DOHH2 (cell line): ENCODE results near the gene DKKL1.

Source experiments
- H3F3A ChIP-seq: fragments of 200-600 bp; sonication (generic), shearing (Covaris generic); 2 replicates; pipeline ENCODE4 v1.6.0; 2016; ENCODE audit warnings: antibody characterized with exemption, mild to moderate bottlenecking; ENCODE audit not compliant: control insufficient read depth, insufficient read depth
- H3K27ac ChIP-seq: fragments of 200-600 bp; sonication (generic); 2 replicates; pipeline ENCODE4 v1.5.1; 2014; ENCODE audit warnings: low read depth, mild to moderate bottlenecking, low read length, moderate library complexity
- H3K27me3 ChIP-seq: fragments of 200-600 bp; sonication (generic); 2 replicates; pipeline ENCODE4 v1.6.1; 2014; ENCODE audit warnings: mild to moderate bottlenecking, low read length, mixed read lengths; ENCODE audit not compliant: control insufficient read depth
- H3K36me3 ChIP-seq: fragments of 200-600 bp; sonication (generic); 2 replicates; pipeline ENCODE4 v1.6.1; 2014; ENCODE audit warnings: mild to moderate bottlenecking, low read length, moderate library complexity, mixed read lengths; ENCODE audit not compliant: control insufficient read depth
- H3K4me1 ChIP-seq: fragments of 200-600 bp; sonication (generic); 2 replicates; pipeline ENCODE4 v1.6.1; 2014; ENCODE audit warnings: mild to moderate bottlenecking, low read length, mixed read lengths; ENCODE audit not compliant: control insufficient read depth
- H3K4me2 ChIP-seq: fragments of 200-600 bp; sonication (generic); 2 replicates; pipeline ENCODE4 v1.6.0; 2014; ENCODE audit warnings: mild to moderate bottlenecking, low read length, moderate library complexity
- H3K4me3 ChIP-seq: fragments of 200-600 bp; sonication (generic); 2 replicates; pipeline ENCODE4 v1.5.1; 2014; ENCODE audit warnings: mild to moderate bottlenecking, low read length, mixed read lengths
- H3K79me2 ChIP-seq: fragments of 200-600 bp; sonication (generic); 2 replicates; pipeline ENCODE4 v1.6.1; 2014; ENCODE audit warnings: mild to moderate bottlenecking, low read length, mixed read lengths; ENCODE audit not compliant: control insufficient read depth
- H3K9me2 ChIP-seq: fragments of 200-600 bp; sonication (generic); replicated peaks from 2 replicates; pipeline ENCODE4 v1.6.1; 2014; ENCODE audit warnings: mild to moderate bottlenecking, low read length, mixed read lengths; ENCODE audit not compliant: control insufficient read depth
- H3K9me3 ChIP-seq: fragments of 200-600 bp; sonication (generic); 2 replicates; pipeline ENCODE4 v1.6.1; 2014; ENCODE audit warnings: antibody characterized with exemption, low read length, mixed read lengths; ENCODE audit not compliant: control insufficient read depth, insufficient read depth
- H4K20me1 ChIP-seq: fragments of 200-600 bp; sonication (generic); 2 replicates; pipeline ENCODE4 v1.6.0; 2014; ENCODE audit warnings: low read depth, mild to moderate bottlenecking, antibody characterized with exemption, low read length, moderate library complexity; ENCODE audit not compliant: control insufficient read depth, insufficient read depth
- EZH2phosphoT487 ChIP-seq: fragments of 200-600 bp; sonication (generic); IDR thresholded peaks from 2 replicates; pipeline ENCODE4 v1.6.1; 2017; ENCODE audit warnings: borderline replicate concordance, mild to moderate bottlenecking, antibody characterized with exemption, low read length, moderate library complexity, mixed read lengths
- TF ChIP-seq, protein P1 (sequence below): fragments of 200-600 bp; sonication (generic); IDR thresholded peaks from one replicate; pipeline ENCODE4 v1.5.1; 2014; ENCODE audit warnings: antibody characterized with exemption, mild to moderate bottlenecking, low read depth, low read length; ENCODE audit not compliant: poor library complexity, severe bottlenecking

Gene DKKL1

DNA sequence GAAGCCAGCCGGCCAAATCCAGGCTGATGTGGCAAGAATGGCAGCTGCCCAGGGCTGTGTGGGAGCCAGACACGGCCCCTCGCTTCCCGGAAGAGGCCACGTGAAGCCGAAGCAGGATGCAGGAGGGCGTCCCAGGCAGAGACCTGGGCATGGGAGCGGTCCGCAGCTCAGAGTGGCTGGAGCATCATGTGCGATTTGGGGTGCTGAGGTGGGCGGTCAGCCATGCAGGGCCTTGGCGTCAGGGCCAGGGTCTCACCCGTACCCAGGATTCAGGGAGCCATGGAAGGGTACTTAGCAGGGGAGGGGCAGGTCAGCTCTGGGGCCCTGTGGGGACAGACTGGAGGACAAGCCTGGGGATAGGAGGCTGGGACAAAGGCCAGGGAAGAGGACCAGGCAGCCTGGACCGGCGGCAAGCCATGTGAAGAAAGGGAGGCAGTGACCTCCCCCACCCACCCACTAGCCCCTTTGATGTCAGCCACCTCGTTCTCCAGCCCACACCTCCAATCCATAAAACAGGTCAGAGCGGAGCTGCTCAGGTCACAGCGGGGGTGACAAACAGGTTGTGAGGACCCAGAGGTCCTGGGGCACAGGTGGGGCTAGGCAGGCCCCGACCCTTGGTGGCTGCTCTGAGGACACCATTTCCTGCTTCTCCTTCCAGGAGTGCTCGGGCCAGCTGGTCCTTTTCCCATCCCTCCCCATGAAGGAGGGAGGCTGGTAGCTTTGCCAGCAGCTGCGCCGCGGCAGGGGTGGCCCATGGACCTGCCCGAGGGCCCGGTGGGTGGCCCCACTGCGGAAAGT lies 26.7 kb downstream of the DKKL1 start:
- no peaks in the 10 kb centered on the region for H3K79me2 ChIP-seq
- H3K4me3 ChIP-seq = peak overlapping the region; percentile 21
- H3K36me3 ChIP-seq = no peaks in the 10 kb centered on the region
- H3K27me3 ChIP-seq = no peaks in the 10 kb centered on the region
- H3K9me3 ChIP-seq = no peaks in the 10 kb centered on the region
- peaks cover 59% of the 10 kb centered on the region for H3K4me1 ChIP-seq
- peaks cover 9% of the 10 kb centered on the region for H3F3A ChIP-seq
- 0 out of 2 replicates have a peak overlapping the region, but pooled peaks have one; percentile 39 for H3K27ac ChIP-seq
- H4K20me1 ChIP-seq = no peaks in the 10 kb centered on the region
- TF ChIP-seq, protein P1, sequence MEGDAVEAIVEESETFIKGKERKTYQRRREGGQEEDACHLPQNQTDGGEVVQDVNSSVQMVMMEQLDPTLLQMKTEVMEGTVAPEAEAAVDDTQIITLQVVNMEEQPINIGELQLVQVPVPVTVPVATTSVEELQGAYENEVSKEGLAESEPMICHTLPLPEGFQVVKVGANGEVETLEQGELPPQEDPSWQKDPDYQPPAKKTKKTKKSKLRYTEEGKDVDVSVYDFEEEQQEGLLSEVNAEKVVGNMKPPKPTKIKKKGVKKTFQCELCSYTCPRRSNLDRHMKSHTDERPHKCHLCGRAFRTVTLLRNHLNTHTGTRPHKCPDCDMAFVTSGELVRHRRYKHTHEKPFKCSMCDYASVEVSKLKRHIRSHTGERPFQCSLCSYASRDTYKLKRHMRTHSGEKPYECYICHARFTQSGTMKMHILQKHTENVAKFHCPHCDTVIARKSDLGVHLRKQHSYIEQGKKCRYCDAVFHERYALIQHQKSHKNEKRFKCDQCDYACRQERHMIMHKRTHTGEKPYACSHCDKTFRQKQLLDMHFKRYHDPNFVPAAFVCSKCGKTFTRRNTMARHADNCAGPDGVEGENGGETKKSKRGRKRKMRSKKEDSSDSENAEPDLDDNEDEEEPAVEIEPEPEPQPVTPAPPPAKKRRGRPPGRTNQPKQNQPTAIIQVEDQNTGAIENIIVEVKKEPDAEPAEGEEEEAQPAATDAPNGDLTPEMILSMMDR = no peak
- TF ChIP-seq EZH2phosphoT487 = no peak
- H3K9me2 ChIP-seq = no peaks in the 10 kb centered on the region
- peak overlapping the region; percentile 57 for H3K4me2 ChIP-seq

DNA sequence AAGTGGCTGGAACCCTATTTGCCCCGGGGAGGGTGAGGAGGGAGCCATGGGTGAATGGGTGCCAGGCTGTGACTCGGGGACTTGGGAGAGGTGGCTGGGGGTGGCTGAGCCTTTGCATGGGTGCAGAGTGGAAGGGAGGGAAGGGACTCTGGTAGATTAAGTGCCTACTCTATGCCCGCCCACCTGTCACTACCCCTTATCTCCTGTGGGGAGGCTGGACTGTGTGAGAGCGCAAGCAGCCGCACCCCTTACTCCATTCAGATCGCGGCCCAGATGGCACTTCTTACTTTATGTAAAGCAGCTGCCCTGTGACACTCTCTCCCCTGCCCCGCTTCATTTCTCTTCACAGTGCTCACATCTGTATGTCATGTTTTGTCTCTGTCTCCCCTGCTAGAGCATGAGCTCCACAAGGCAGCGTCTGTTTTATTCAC lies 27.3 kb downstream of the DKKL1 start:
- Histone ChIP-seq H3K4me2 (peak overlapping the region; percentile 57), H4K20me1 (no peaks in the 10 kb centered on the region), H3K4me1 (peaks cover 59% of the 10 kb centered on the region), H3K79me2 (no peaks in the 10 kb centered on the region), H3K9me3 (no peaks in the 10 kb centered on the region), H3K27ac (peak overlapping the region; percentile 39), H3K4me3 (peak overlapping the region; percentile 21), H3K9me2 (no peaks in the 10 kb centered on the region), H3K27me3 (no peaks in the 10 kb centered on the region), H3F3A (peaks cover 9% of the 10 kb centered on the region), H3K36me3 (no peaks in the 10 kb centered on the region)
- TF ChIP-seq, protein P1 = no peak
- no peak for TF ChIP-seq EZH2phosphoT487

DNA sequence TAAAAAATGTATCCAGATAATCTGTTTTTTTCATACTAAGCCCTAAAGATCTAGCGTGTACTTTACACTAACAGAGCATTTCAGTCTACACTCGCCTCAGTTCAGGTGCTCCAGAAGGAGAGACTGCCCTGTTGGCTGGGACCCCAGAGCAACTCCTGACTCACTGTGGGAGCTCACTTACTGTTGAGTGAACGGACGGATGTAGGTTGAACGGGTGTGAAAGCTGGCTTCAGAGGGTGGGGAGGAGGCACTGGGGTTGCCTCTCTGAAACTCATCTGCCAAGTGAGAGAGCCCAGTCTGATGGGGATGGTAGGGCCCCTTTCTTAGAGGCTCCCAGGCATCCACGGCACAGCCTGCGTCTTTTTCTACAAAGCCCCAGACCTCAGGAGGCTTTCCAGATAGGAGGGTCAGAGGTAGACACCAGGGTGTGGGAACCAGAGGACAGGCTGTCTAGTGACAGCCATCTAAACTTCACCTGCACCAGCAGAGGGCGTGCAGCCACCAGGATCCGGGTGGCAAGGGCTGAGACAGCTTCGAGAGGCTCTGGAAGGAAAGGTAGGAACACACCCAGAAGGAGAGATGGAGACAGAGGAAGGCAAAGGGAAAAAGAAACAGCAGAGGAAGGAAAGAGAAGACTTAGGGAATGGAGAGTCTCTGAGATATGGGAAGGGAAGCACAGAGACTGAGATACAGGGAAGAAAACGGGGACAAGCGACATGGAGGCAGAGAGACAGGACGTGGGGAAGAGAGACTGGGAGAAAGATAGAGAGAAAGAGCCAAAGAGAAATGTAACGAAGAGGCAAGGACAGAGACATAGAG lies 28.1 kb downstream of the DKKL1 start:
- no peaks in the 10 kb centered on the region for H3K79me2 ChIP-seq
- no peaks in the 10 kb centered on the region for H3K9me3 ChIP-seq
- peaks cover 9% of the 10 kb centered on the region for H3F3A ChIP-seq
- no peaks in the 10 kb centered on the region for H3K36me3 ChIP-seq
- no peaks in the 10 kb centered on the region for H3K27me3 ChIP-seq
- peak overlapping the region; percentile 26 for H3K4me3 ChIP-seq
- H3K9me2 ChIP-seq = no peaks in the 10 kb centered on the region
- peak overlapping the region; percentile 57 for H3K4me2 ChIP-seq
- no peak for TF ChIP-seq EZH2phosphoT487
- TF ChIP-seq, protein P1 = peak; percentile 96
- no peaks in the 10 kb centered on the region for H4K20me1 ChIP-seq
- H3K4me1 ChIP-seq = peaks cover 57% of the 10 kb centered on the region
- peak overlapping the region; percentile 39 for H3K27ac ChIP-seq
